PC-9 (cell line): ENCODE data around the gene ANKRD2. TPM values are rescaled to one million over a fixed set of nuclear protein-coding genes. Genes with fewer than 3 reads are reported as not detected.

Source experiments
- BruUV-seq: library from RNA; stranded (reverse); fragments of 400-500 nt; replicated peaks from 2 replicates; lab custom pipeline; 2021; lab: Mats Ljungman, UMichigan
- CTCF ChIA-PET: fragments of 300-600 bp; sonication (Branson Sonifier 250); formaldehyde crosslinking; loops from one replicate; lab custom pipeline; 2022; ENCODE audit warnings: antibody characterized with exemption; lab: Charles Lee
- POLR2A ChIA-PET: fragments of 300-600 bp; sonication (Branson Sonifier 250); formaldehyde crosslinking; loops from one replicate; lab custom pipeline; 2022; ENCODE audit warnings: antibody characterized with exemption; ENCODE audit not compliant: unreplicated experiment; lab: Charles Lee
- DNase-seq, 2 experiments: peaks; one replicate each; pipeline versions ENCODE4 v3.0.0 to v3.0.0-alpha.2; 2015 to 2022; ENCODE audit warnings: mixed read lengths in 1 of 2
- H2AFZ ChIP-seq: fragments of 200-600 bp; sonication (generic); 2 replicates; pipeline ENCODE4 v1.8.1; 2017; ENCODE audit warnings: antibody characterized with exemption
- H3F3A ChIP-seq: fragments of 200-600 bp; sonication (generic); 2 replicates; pipeline ENCODE4 v1.8.1; 2017; ENCODE audit warnings: antibody characterized with exemption, mild to moderate bottlenecking, low read depth; ENCODE audit not compliant: insufficient read depth
- H3K27ac ChIP-seq: fragments of 200-600 bp; sonication (generic); 2 replicates; pipeline ENCODE4 v1.6.1; 2016; ENCODE audit warnings: mixed run types
- H3K27me3 ChIP-seq: fragments of 200-600 bp; sonication (generic); 2 replicates; pipeline ENCODE4 v1.6.1; 2016; ENCODE audit warnings: low read depth, mixed run types; ENCODE audit not compliant: insufficient read depth
- H3K36me3 ChIP-seq: fragments of 200-600 bp; sonication (generic); 2 replicates; pipeline ENCODE4 v1.6.1; 2016; ENCODE audit warnings: low read depth, mixed run types
- H3K4me1 ChIP-seq: fragments of 200-600 bp; sonication (generic); replicated peaks from 2 replicates; pipeline ENCODE4 v1.6.1; 2016; ENCODE audit warnings: mixed run types; ENCODE audit not compliant: insufficient read depth
- H3K4me2 ChIP-seq: fragments of 200-600 bp; sonication (generic); 2 replicates; pipeline ENCODE4 v1.6.1; 2017; ENCODE audit warnings: mixed run types
- H3K4me3 ChIP-seq: fragments of 200-600 bp; sonication (generic); 2 replicates; pipeline ENCODE4 v1.6.1; 2016; ENCODE audit warnings: mixed run types
- H3K79me2 ChIP-seq: fragments of 200-600 bp; sonication (generic); 2 replicates; pipeline ENCODE4 v1.6.1; 2017; ENCODE audit warnings: low read depth, mixed run types
- H3K9me2 ChIP-seq: fragments of 200-600 bp; sonication (generic); 2 replicates; pipeline ENCODE4 v1.8.1; 2017; ENCODE audit warnings: mild to moderate bottlenecking; ENCODE audit not compliant: insufficient read depth
- H3K9me3 ChIP-seq: fragments of 200-600 bp; sonication (generic); 2 replicates; pipeline ENCODE4 v1.8.1; 2016; ENCODE audit warnings: low read depth; ENCODE audit not compliant: insufficient read depth
- H4K20me1 ChIP-seq: fragments of 200-600 bp; sonication (generic); 2 replicates; pipeline ENCODE4 v1.8.1; 2017; ENCODE audit not compliant: insufficient read depth
- CTCF ChIP-seq: fragments of 200-600 bp; sonication (generic); conservative IDR thresholded peaks from 2 replicates; pipeline ENCODE4 v1.6.1; 2017; ENCODE audit warnings: mixed run types, antibody characterized with exemption, mild to moderate bottlenecking, moderate library complexity
- EZH2 ChIP-seq: fragments of 200-600 bp; sonication (generic); IDR thresholded peaks from 2 replicates; pipeline ENCODE4 v1.8.0; 2017; ENCODE audit warnings: antibody characterized with exemption, low read depth
- intact Hi-C: fragments of 100-400 bp; cut with micrococcal nuclease; formaldehyde crosslinking; loops from one replicate; pipeline ENCODE4 v1.10.0; 2022; ENCODE audit not compliant: unreplicated experiment
- total RNA-seq: library from RNA; stranded (reverse); gene quantifications from 2 replicates; pipeline ENCODE4 v1.2.3, GENCODE V29; 2021

The ANKRD2 gene
- total RNA-seq, 1 experiment from 2014 or later: 8.4 TPM

GRCh38 chr10:97584798-97585438, 12.3 kb downstream of the ANKRD2 start:
- CTCF ChIA-PET: no interaction called here
- H3K4me3 ChIP-seq: no peak overlapping the region

GRCh38 chr10:97585439-97585811, 12.8 kb downstream of the ANKRD2 start:
- no peak for DNase-seq
- CTCF ChIA-PET: no interaction called here
- Histone ChIP-seq H2AFZ (no peak overlapping the region), H3K27ac (no peak overlapping the region), H3K36me3 (no peaks in the 10 kb centered on the region), H3K27me3 (no peaks in the 10 kb centered on the region), H3K9me3 (no peaks in the 10 kb centered on the region), H3K4me2 (no peak overlapping the region), H3K79me2 (no peaks in the 10 kb centered on the region), H3K4me3 (no peak overlapping the region), H3K9me2 (no peaks in the 10 kb centered on the region), H4K20me1 (no peaks in the 10 kb centered on the region), H3K4me1 (no peaks in the 10 kb centered on the region), H3F3A (no peaks in the 10 kb centered on the region)
- POLR2A ChIA-PET: no interaction called here
- BruUV-seq: no TSS peak
- TF ChIP-seq EZH2 (no peak), CTCF (no peak)
- intact Hi-C loops: no loop called here

More at GRCh38 chr10:97584798-97585438, 12.3 kb downstream of the ANKRD2 start:
- H4K20me1 ChIP-seq: no peaks in the 10 kb centered on the region
- no peak overlapping the region for H2AFZ ChIP-seq
- no peaks in the 10 kb centered on the region for H3K4me1 ChIP-seq
- H3K4me2 ChIP-seq: no peak overlapping the region
- POLR2A ChIA-PET: interaction anchor here (0.5 kb wide), 1 partner anchor 11 kb away, joined by 3 read pairs; no protein-coding TSS in a partner anchor
- TF ChIP-seq EZH2 (no peak), CTCF (no peak)
- H3K9me2 ChIP-seq: no peaks in the 10 kb centered on the region
- intact Hi-C loops: no loop called here
- BruUV-seq: no TSS peak
- no peaks in the 10 kb centered on the region for H3K79me2 ChIP-seq
- H3F3A ChIP-seq: no peaks in the 10 kb centered on the region
- DNase-seq: no peak
- no peaks in the 10 kb centered on the region for H3K9me3 ChIP-seq
- no peak overlapping the region for H3K27ac ChIP-seq
- H3K36me3 ChIP-seq: no peaks in the 10 kb centered on the region
- no peaks in the 10 kb centered on the region for H3K27me3 ChIP-seq

- no TSS peak for BruUV-seq
- no peaks in the 10 kb centered on the region for H3K9me2 ChIP-seq
- H3K4me3 ChIP-seq: no peak overlapping the region
- H3K27ac ChIP-seq: no peak overlapping the region
- CTCF ChIA-PET: no interaction called here
- H3K79me2 ChIP-seq: no peaks in the 10 kb centered on the region
- no peaks in the 10 kb centered on the region for H3K36me3 ChIP-seq
- TF ChIP-seq CTCF: no peak
- H3F3A ChIP-seq: no peaks in the 10 kb centered on the region
- DNase-seq: no peak
- no peaks in the 10 kb centered on the region for H3K9me3 ChIP-seq
- no peak overlapping the region for H3K4me2 ChIP-seq
- H3K27me3 ChIP-seq: no peaks in the 10 kb centered on the region
- no peak overlapping the region for H2AFZ ChIP-seq
- no peaks in the 10 kb centered on the region for H4K20me1 ChIP-seq
- intact Hi-C loops: no loop called here
- POLR2A ChIA-PET: no interaction called here
- H3K4me1 ChIP-seq: no peaks in the 10 kb centered on the region
Observed at GRCh38 chr10:97587183-97587582, 14.6 kb downstream of the ANKRD2 start.
